Activated CD4-positive, alpha-beta T cell treated with anti-CD3 and anti-CD28 coated beads, Interleukin-2, amount 50 U/mL, for 1 hour (primary cell): ENCODE measurements around the gene LRRC36.
"Not testable (repeated sequence)": the region's sequence is repeated elsewhere in the genome, so short reads cannot be mapped to it uniquely, and the experiment has no call there.

Experiments used
- DNase-seq: peaks from one replicate; pipeline ENCODE4 v3.0.0-alpha.2; 2020

The LRRC36 gene

DNA sequence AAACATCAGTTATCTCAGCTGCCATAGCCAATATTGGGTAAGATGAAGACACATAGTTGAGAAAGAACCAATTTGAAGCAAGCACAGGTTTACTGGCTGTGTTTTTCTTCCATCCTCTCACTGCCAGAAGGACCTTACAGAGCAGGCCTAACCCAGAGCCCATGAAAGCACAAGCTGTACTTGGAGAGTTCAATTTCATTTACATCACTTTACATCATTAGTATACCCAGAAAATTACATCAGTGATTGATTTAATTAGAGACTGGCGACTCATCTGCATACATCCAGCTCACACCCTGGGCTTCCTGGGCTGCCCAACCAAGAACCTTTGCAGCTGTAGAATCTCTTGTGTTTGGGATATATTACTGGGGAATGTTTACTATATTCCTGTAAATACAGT lies 23.7 kb downstream of the LRRC36 start:
- no peak for DNase-seq

DNA sequence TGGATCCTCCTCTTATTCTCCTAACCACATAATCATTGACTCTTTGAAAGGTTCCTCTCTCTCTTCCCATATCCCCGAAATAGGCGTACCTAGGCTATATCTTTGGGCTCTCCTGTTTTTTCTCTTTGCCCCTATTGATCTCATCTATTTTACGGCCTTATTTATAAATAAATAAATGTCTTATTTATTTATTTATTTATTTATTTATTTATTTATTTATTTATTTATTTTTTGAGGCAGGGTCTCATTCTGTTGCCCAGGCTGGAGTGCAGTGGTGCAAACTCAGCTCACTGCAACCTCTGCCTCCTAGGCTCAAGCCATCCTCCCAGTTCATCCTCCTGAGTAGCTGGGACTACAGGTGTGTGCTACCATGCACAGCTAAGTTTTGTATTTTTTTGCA lies 25.8 kb downstream of the LRRC36 start:
- DNase-seq: not testable (repeated sequence)

DNA sequence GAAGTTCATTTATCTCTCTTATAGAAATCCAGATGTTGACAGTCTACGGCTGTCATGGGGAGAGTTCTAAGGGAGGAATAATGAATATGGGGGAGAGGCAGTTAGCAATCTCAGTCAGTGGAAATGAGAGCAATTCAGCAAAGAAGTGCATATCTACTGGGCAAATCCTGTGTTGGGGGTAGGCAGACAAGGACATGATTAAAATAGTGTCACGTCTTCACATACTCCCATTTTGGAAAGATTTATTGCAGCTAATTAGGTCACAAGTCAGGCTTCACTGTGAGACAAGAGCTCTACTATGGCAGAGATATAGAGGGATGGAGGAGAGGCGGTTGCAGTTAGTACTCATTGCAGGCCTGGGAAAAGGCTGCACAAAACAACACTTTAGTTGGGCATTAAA lies 29.8 kb downstream of the LRRC36 start:
- DNase-seq: no peak

DNA sequence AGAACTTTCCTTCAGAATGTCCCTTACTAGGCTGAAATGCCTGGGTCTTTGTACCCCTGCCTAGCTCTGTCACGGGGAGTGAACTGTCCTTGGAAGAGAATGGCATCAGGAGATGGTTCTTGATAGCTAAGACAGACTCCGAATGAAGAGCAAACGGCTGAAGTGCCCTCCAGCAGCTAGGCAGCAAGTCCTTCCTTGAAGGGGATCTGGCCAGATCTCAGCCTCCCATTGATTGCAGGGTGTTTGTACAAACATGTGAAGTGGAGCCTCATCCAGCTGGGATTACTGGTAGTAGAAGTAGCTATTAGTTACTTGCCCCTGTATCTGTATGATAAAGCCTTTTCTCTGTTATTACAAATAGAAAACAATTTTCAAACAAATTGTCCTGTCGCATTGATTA lies 30.9 kb downstream of the LRRC36 start:
- DNase-seq: no peak

DNA sequence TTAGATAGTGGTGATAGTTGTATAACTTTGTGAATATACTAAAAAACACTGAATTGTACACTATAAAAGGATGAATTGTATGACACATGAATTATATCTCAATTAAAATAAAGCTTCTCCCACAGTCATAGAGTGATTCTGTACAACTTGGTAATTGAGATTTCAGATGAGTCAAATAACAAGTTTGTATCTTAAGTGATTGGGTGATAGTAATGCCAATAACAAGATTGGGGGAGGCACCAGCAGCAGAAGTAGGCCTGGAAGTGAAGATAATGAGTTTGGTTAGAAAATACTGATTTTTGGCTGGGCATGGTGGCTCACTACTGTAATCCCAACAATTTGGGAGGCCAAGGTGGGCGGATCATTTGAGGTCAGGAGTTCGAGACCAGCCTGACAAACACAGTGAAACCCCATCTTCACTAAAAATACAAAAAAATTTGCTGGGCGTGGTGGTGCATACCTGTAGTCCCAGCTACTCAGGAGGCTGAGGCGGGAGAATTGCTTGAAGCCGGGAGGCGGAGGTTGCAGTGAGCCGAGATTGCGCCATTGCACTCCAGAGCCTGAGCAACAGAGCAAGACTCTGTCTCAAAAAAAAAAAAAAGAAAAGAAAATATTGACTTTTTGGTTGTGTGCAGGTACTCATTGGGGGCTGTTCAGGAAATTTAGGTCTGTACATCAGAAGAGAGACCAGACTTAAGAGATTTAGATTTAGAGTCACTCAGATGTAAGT lies 33.1 kb downstream of the LRRC36 start:
- not testable (repeated sequence) for DNase-seq

DNA sequence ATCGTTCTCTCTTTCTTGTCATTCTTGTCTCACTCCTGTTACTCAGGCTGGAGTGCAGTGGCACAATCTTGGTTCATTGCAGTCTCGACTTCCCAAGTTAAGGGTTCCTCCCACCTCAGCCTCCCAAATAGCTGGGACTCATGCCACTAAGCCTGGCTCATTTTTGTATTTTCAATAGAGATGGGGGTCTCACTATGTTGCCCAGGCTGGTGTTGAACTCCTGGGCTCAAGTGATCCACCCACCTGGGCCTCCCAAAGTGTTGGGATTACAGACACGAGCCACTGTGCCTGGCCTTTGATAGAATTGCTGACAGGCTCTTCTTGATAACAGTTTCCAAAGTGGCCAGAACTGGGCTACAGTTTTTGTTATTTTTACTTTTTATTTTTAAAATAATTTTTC lies 34.4 kb downstream of the LRRC36 start:
- no peak for DNase-seq

DNA sequence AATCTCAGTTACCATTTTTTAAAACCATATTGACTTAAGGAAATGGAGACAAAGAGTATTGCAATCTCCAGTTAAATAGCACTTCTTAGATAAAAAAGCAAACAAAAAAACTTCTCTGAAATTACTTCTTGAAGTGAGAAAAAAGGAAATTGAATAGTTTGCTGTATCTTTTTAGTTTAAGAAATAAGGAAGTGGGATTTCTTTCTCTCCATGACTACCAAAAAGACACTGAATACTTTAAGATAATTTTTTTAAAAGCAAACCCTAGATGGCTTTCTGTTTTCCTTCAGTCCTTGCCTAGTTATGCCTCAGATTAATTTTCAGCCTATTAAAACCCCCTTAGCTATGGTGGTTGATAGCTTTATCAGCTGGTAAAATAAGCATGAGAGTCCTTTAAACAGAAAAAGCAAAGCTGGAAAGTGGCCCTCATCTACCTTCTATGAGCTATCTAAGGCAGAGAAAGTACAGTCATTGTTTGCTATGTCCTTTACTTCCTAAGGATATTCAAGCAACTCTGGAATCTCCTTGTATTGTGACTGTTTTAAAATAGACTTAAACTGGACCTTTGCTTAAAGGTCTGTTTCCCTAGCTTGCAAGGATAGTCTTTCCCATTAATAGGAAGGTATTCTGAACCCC lies 38.1 kb downstream of the LRRC36 start:
- DNase-seq: no peak

DNA sequence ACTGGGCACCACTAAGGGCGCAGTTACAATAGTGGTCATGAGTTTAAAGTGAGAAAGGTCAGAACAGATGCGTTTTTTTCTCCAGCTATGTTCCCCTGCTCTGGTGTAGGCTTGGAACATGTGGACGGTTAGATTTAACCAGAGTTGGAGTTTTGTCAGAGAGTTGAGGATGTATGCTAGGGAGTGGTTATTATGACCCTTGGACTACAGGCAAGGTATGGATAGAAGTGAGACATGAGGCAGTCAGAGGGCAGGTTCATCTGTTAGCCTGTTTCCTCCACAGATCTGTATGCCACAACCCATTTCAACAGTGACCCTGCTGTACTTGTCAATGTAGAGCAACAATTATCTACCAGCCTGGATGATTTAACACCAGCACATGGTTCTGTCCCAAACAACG lies 44.0 kb downstream of the LRRC36 start:
- no peak for DNase-seq

DNA sequence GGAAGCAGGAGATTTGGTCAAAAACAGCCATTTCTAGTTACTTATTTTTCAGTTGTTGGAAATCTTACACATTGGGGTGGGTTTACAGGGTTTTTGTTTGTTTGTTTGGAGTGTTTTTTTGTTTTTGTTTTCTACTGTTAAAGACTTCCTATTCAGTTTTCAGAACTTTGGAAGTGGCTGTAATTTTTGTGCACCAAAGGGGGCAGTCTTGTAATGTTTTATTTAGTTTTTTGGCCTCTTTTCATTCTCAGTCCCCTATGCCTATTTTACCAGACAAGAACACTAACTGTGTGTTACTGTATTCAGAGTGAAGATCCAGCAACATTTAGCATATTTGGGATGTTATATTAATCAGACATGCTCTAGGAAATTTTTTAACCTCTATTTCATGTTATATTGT lies 46.0 kb downstream of the LRRC36 start:
- no peak for DNase-seq

DNA sequence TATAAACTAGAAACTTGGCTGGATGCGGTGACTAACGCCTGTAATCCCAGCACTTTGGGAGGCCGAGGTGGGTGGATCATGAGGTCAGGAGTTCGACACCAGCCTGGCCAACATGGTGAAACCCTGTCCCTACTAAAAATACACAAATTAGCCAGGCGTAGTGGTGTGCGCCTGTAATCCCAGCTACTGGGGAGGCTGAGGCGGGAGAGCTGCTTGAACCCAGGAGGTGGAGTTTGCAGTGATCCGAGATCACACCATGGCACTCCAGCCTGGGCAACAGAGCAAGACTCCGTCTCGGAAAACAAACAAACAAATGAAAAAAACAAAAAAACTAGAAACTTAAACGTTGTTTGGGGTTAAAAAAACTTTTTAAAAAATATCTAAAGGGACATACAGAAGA lies 49.4 kb downstream of the LRRC36 start:
- not testable (repeated sequence) for DNase-seq

DNA sequence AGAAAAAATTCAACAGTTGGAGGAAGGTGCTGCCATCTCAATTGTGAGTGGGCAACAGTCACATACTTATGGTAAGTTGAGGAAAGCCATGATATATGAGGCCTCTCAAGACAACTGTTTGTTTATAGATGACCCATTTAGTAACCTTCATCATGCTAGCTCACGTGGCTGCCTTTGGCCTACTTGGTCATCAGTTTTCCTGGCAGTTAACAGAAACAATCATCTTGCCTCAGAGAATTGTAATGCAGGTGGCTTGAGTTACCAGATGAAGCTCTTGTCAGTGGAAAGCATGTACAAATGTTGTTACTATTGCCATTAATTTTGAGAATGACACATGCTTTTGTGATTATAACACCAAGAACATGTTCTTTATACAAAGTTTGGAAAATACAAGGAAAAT lies 52.0 kb downstream of the LRRC36 start:
- DNase-seq: no peak

DNA sequence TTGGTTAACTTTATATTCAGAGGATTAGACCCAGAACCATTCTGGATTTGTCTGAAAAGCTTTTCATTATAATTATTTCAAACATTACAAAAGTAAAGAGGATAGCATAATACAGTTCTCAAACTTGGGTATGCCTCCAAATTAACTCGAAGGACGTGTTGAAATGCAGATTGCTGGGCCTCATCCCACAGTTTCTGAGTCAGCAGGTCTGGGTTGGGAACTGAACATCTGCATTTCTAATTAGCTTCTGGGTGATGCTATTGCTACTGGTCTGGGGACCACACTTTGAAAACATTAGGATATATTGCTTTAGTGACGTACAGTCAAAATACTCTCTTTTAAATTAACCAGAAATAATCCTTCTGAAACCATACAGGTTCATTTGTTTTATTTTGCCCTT lies 56.7 kb downstream of the LRRC36 start:
- DNase-seq: no peak

DNA sequence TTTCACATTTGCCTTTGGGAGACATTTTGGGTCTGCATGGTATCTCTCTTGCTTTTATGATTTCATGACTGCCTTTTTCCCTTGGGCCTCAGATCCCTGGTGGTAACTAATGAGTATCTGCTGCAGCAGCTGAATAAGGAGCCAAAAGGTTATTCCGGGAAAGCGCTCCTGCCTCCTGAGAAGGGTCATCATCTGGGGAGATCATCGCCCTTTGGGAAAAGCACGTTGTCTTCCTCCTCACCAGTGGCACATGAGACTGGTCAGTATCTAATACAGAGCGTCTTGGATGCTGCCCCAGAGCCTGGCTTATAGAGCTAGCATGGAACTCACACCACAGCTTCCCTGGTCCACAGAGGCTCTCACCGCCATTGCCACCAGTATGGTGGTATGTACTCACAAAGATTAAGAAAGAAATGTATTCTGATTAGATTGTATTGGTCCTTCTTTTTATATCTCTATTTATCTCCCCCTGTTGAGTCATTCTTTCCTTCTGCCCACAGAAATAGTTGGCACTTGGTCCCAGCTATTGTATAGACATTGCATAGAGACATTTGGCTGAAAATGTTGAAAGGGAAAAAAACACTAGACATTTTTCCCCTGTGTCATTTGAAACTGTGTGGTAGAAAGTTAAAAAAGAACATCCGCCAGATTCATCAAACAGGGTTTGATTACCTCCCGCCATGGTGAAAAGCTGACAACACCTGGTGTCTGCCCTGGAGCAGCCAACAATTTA lies 58.3 kb downstream of the LRRC36 start:
- DNase-seq: no peak

DNA sequence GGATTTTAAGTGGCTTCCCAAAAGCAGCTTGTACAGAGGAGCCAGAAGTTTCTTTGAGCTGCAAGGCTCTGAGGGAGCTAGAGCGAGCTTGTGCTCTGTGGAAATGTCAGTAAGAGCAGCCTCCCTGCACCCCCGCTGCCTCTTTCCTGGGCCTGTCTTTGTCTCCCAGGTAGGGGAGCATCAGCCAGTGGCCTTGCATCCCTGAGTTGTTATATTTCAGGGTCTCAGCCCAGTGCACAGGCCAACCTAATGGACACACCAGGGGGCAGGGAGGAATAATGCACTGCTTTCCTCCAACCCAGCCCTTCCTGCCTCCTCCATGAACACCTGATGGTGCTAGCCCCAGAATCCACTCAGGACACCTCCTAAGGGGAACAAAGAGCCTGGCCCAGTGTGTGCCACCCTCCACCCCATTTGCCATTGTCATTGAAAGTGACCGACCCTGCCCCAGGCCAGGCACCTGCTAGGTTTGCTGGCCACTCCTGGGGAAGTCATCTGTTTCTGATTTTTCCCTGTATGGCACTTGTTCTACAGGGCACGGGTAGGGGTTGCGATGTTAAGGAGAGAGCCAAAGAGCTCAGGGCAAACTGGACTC lies 60.3 kb downstream of the LRRC36 start:
- DNase-seq: no peak

DNA sequence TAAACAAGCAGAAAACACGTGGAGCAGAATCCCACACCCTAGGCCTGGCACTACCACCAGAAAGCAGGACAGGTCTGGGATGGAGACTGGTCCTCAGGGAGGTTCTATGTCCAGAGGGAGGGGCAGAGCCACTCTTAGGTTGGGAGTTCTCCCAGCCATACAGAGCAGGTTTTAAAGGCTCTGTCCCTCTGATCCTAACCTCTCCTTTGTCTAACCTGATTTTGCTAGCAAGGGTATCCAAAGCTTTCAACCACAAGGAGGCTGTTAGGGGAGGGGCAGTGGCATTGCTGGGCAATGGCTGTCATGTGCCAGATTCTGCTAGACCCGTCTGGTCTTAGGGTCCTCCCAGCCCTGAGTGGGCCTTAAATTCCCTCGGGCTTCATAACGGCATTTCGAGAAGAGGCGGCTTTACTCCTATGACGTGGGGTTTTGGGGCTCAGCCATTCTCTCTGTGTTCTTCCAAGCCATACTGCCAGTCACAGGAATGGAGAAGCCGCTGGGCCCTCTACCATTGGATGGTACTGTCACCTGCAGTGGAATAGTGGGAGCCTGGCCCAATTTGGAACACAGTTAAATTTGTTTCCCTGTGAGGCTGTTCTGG lies 61.0 kb downstream of the LRRC36 start:
- no peak for DNase-seq

DNA sequence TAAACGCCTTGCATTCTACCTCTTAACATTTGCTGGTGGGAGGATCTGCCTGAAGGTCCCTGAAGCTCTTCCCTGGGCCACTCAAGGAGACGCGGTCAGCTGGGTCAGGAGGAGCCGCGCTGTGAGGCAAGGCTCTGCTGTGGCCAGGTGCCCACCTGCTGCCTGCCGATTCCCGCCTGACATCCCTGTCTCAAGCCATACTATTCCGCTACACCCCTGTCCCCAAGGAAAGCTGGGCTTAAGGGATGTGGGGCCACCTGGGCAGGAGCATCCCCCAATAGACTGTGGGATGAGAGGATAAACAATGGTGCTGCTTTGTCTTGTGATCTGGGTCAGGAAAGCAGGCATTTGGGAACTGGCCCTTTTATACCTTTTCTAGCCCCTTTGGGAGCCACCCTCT lies 61.6 kb downstream of the LRRC36 start:
- no peak for DNase-seq

DNA sequence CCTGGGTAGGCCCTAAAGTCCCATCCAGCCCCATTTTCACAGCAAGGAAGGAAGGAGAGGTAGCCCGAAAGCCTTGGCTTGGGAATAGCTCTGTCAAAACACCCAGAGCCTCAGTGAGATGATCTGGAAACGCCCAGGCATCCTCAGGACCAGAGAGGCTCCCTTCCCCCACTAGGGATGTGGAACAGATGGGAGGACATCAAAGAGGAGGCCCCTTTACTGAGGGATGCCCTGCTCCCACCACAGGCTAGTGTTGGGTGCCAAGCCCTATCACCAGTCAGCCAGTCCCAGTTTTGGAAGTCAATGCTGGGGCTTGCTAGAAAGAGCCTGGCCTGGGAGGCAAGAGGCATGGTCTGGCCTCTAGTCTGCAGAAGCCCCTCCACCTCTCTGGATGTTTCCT lies 62.0 kb downstream of the LRRC36 start:
- no peak for DNase-seq

DNA sequence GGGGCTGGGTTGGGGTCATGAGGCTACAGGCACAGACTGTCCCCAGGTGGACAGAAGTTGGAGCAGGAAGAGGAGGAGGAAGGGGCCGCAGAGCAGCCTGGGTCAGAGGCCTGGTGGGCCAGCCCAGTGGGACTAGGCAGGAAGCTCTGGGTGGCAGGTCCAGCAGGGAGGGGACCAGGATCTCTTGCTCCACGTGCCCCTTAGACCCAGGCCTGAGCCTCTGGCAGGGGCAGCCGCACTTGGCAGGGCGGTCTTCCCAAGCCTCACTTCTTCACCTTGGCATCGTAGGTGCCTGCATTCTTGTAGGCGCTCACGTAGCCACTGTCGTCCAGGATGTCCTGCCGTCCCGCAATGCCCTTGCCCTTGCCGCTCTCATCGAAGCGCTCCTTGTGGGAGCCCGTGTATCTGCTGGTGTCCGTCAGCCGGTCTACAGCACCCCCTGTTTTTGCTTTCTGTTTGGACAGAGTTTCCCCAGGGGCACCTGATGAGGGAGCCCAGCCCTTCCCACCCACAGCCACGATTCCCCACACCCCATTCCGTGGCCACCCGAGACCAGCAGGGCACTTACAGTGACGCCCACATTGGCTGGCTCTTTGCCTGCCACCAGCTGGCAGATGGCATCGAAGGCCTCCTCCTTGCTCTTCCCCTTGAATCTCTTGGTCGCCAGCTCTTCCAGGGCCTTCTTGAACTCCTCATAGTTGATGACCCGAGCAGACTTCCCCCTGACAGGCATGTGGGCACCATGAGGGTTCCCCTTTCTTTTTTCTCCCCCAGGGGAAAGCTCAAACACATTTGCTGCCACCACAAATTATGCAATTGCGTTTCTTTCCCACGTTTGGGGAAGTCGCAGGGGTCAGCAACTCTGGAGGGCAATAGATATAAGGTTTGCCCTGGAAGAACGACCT lies 63.5 kb downstream of the LRRC36 start:
- no peak for DNase-seq

DNA sequence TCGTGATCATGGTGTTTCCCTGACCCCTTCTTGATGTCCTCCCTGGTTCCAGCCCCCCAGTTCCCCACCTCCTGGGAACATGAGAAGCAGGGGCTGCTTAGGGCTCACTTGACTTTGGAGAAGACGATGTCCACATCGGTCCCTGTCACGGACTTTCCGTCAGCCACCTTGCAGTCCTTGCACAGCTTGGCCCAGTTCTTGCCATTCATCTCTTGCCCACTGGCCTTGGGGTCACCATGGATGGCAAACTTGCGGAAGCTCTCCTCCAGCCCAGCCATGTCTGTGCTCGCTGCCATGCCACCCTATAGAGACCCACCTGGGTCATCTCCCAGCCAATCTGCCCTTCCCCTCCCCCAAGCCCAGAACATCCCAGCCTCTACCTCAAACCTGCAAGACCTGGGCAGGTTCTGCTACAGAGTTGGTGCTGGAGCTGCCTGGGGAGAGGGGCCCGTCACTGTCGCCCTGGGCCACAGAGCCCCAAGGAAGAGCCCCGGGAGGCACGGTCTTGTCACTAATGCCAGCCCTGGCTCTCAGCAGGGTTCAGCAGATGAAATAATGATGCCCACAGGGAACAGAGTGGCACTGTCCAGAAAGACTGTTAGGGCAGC lies 64.3 kb downstream of the LRRC36 start:
- no peak for DNase-seq

DNA sequence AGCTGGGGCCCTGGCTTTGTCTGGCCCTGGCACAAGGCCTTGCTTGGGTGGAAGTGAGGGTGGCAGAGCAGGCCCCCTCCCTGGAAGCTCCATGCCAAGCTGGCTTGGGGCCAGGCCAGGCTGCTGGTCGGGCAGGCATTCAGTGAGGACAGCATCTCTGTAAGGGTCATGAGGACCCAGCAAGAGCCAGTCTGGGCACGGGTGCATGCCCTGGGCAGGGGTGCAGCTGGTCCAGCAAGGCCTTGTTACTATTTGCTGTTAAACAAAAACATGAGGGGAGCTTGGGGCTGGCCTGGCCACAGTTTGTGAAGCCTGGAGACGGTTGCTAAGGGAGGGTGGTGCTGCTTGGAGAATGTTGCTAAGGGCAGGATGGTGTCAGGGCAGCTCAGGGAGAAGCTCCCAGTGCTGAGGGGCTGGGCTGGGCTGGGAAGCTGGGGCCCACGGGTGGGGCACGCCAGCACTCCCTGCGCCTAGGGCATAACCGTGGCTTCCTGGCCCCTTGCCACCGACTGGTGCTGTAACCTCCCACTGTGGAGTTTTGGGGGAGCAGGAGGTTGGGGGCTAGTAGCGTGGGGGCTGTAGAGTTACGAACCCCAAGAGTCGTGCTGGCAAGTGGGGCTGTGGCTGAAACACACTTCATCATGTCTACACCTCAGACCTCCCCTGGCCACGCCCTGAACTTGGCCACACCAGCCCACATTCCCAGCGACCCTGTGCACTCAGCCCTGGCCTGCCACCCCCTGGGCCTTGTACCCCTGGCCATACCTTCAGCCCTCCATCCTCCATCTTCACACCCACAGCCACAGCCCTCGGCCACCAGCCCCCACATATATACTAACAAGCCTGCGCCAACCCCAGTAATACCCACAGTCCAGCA lies 65.0 kb downstream of the LRRC36 start:
- DNase-seq: no peak
